GM12875 (cell line): ENCODE measurements around the gene CD2BP2.

Experiments used
- H3K4me3 ChIP-seq: one replicate; pipeline ENCODE4 v1.5.1; 2011; ENCODE audit warnings: low read depth, low read length, control low read depth
- TF ChIP-seq, protein P1 (sequence below): IDR thresholded peaks from 2 replicates; pipeline ENCODE4 v1.5.1; 2011; ENCODE audit warnings: low read depth, mild to moderate bottlenecking, control low read depth, inconsistent platforms, low read length, moderate library complexity, borderline replicate concordance; ENCODE audit not compliant: insufficient read depth

Gene CD2BP2

DNA sequence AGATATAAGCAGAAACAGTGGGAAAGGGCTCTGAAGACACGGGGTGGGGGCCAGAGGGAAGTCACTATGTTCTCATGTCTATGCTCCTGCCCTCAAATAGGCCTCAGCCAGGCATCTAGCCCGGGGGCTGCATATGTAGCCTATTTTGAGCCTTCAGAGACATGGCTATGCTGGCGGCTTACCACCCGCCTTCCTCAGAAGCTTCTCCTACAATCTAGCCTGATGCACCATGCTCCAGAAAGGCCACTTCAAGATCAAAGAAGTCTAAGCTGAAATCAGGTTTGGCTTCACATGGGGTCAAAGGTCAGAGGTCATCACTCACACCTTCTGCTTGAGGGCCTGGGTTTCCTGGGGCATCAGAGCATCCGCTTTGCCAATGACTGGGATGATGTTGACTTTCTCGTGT is 25.7 kb upstream of the CD2BP2 start:
- H3K4me3 ChIP-seq, result no peak overlapping the region
- TF ChIP-seq, protein P1, sequence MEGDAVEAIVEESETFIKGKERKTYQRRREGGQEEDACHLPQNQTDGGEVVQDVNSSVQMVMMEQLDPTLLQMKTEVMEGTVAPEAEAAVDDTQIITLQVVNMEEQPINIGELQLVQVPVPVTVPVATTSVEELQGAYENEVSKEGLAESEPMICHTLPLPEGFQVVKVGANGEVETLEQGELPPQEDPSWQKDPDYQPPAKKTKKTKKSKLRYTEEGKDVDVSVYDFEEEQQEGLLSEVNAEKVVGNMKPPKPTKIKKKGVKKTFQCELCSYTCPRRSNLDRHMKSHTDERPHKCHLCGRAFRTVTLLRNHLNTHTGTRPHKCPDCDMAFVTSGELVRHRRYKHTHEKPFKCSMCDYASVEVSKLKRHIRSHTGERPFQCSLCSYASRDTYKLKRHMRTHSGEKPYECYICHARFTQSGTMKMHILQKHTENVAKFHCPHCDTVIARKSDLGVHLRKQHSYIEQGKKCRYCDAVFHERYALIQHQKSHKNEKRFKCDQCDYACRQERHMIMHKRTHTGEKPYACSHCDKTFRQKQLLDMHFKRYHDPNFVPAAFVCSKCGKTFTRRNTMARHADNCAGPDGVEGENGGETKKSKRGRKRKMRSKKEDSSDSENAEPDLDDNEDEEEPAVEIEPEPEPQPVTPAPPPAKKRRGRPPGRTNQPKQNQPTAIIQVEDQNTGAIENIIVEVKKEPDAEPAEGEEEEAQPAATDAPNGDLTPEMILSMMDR, result no peak

DNA sequence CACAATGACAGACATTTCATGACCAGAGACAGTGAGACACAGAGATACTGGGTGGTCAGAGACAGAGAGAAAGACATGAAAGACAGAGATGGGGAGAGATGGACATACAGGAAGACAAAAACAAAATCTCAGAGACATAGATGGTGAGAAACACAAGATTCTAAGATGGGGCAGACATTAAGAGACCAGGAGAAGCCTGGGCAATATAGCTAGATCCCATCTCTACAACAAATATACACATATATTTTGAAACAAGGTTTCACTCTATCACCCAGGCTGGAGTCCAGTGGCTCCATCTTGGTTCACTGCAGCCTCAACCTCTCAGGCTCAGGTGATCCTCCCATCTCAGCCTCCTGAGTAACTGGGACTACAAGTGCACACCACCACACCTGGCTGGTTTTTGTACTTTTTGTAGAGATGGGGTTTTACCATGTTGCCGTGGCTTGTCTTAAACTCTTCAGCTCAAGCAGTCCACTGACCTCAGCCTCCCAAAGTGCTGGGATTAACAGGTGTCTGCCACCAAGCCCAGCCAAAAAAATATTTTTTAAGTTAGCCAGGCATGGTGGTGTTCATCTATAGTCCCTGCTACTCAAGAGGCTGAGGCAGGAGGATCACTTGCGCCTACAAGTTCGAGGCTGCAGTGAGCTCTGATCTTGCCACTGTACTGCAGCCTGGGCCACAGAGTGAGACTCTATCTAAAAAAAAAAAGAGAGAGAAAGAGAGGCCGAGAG is 25.1 kb upstream of the CD2BP2 start:
- TF ChIP-seq, protein P1, result no peak
- no peak overlapping the region for H3K4me3 ChIP-seq

DNA sequence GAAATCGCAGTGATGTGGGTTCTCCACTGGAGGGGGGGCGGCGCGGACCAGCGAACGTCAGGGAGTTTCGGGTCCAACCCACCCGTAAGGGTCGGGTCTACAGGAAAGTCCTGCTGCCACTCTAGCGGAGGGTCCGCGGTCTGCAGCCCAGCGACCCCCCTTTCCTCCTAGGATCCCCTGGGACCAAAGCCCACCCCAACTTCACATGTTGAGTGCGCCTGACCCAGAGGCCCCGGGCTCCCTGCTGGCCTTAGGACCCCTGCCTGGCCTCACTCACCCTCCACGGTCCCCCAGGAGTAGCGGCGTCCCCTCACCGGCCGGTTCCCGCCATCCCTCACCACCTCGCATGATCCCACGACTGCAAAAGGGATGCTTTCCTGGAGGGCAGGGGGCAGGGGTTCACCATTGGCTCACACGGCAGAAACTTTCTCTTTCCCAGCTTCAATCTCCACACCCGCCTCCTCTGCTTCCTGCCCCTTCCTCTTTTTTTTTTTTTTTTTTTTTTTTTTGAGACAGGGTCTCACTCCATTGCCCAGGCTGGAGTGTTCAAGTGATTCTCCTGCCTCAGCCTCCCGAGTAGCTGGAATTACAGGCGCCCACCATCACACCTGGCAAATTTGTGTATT is 24.2 kb upstream of the CD2BP2 start:
- peak overlapping the region; percentile 29 for H3K4me3 ChIP-seq
- TF ChIP-seq, protein P1, result no peak

DNA sequence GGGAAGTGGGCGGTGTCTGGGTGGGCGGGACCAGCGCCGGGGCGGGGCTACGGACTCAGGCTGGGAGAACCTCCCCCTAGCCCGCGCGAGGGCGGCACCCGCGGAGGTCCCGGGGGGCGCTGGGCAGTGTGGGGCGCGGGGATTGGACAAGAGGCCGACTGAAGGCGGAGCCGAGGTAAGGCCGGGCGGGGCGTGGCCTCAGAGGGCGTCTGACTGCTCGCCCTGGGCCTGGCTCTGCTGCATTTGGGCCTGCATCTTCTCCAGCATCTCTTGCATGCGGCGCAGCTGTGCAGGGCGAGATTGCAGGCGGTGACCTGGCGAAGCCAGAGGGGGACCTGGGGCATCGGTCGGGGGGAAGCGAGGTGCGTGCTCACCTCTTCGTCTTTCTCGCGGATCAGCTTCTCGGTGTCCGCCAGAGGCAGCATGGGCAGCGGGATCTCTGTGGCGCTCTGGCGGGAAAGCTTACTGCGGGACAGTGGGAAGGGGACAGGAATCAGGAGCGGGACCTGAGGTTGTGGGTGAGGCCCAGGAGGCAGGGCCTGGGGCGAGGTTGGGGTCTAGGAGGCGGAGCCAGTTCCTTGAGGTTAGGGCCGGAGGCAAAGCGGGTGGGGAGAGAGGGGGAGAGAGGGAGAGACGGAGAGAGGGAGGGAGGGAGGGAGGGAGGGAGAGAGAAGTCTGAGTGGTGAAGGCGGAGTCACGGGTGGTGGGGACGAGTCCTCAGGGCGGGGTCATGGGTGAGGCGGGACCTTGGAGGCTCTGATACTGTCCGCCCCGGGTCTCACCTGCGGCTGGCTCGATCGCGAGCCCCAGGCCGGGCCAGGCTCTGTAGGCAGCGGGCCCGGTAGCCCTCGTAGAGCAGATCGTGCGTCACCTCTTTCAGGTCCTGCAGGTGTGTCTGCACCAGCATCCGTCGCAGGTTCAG is 23.4 kb upstream of the CD2BP2 start:
- H3K4me3 ChIP-seq, result peak overlapping the region; percentile 54
- TF ChIP-seq, protein P1, result 0 out of 2 replicates have a peak, but pooled peaks have one; percentile 6

DNA sequence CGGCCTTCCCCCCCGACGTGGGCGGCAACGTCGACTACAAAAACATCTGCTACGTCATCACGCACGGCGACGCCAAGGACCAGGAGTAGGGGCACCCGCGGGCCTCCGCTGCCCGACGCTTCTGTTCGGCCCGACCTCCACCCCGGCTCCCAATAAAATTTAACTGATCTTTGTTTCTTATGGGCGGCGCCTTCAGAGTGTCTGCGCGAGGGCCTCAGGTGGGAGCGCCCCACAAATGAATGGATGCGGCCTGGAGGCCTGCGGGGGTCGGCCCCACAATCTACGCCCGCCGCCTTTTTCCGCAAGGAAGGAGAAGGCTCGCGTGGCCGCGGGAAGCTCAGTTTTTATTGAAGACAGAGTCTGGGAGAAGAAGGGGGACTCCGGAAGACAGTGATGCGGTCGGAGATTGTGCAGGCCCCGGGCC is 22.7 kb upstream of the CD2BP2 start:
- H3K4me3 ChIP-seq, result peak overlapping the region; percentile 43
- TF ChIP-seq, protein P1, result no peak

DNA sequence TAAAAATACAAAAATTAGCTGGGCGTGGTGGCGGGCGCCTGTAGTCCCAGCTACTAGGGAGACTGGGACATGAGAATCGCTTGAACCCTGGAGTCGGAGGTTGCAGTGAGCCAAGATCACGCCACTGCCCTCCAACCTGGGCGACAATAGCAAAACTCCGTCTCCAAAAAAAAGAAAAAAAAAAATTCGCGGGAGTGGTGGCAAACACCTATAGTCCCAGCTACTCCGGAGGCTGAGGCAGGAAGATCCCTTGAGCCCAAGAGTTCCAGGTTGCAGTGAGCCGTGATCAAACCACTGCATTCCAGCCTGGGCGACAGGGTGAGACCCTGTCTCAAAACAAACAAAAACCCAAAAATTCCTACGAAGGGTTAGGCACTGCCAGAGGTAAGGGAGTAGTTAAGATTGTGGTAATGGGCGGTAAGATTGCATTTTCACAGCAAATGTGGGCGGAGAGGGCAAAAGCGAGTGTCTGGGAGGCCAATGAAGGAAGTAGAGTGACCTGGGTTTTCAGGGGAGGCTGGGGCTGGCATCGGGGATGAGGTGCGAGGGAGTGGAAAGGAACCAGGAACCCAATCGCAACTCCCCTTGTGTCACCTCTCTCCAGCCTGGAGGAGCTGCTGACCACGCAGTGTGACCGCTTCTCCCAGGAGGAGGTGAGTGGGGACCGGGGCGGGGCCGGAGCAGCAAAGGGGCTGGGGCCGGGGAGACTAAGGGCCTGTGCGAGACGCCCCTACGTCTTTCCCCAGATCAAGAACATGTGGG is 22.1 kb upstream of the CD2BP2 start:
- TF ChIP-seq, protein P1, result no peak
- peak overlapping the region; percentile 23 for H3K4me3 ChIP-seq
